Ureter (tissue), 1 donor: Measurements from ENCODE around the gene RHO. TPM values are rescaled to one million over a fixed set of nuclear protein-coding genes. Genes with fewer than 3 reads are reported as not detected.

Experiments used
- DNase-seq: peaks from one replicate; pipeline ENCODE4 v3.0.0-alpha.2; 2020; ENCODE audit warnings: low spot score
- total RNA-seq: library from RNA; stranded (reverse); gene quantifications from one replicate; pipeline ENCODE4 v1.2.4, GENCODE V29; 2023
- donor health status: DM: yes; HTN: yes; CAD: no.

RHO gene
- total RNA-seq, 1 donor from 2014 or later, result not detected

- no peak for DNase-seq
Measured at GRCh38 chr3:129559565-129560079, 31.2 kb downstream of the RHO start.

- DNase-seq, result peak; percentile 70
Measured at GRCh38 chr3:129560269-129560787, 31.9 kb downstream of the RHO start.

- peak; percentile 84 for DNase-seq
Measured at GRCh38 chr3:129560911-129561594, 32.6 kb downstream of the RHO start.

GRCh38 chr3:129561619-129562248 is 33.3 kb downstream of the RHO start:
- DNase-seq, result no peak

GRCh38 chr3:129562803-129563202 is 34.4 kb downstream of the RHO start:
- no peak for DNase-seq

- DNase-seq, result no peak
Measured at GRCh38 chr3:129563332-129563731, 34.9 kb downstream of the RHO start.

GRCh38 chr3:129563850-129564535 is 35.6 kb downstream of the RHO start:
- no peak for DNase-seq

GRCh38 chr3:129564981-129565644 is 36.7 kb downstream of the RHO start:
- no peak for DNase-seq

GRCh38 chr3:129565902-129566301 is 37.5 kb downstream of the RHO start:
- no peak for DNase-seq

GRCh38 chr3:129567176-129567705 is 38.8 kb downstream of the RHO start:
- DNase-seq, result no peak

- DNase-seq, result no peak
Measured at GRCh38 chr3:129567939-129568338, 39.5 kb downstream of the RHO start.

GRCh38 chr3:129569856-129570255 is 41.4 kb downstream of the RHO start:
- no peak for DNase-seq

- DNase-seq, result no peak
Measured at GRCh38 chr3:129571605-129572547, 43.4 kb downstream of the RHO start.

GRCh38 chr3:129572603-129573002 is 44.2 kb downstream of the RHO start:
- no peak for DNase-seq

- DNase-seq, result no peak
Measured at GRCh38 chr3:129573493-129573892, 45.1 kb downstream of the RHO start.

GRCh38 chr3:129574206-129574605 is 45.8 kb downstream of the RHO start:
- no peak for DNase-seq

GRCh38 chr3:129575233-129575996 is 47.0 kb downstream of the RHO start:
- DNase-seq, result no peak

GRCh38 chr3:129575997-129576384 is 47.6 kb downstream of the RHO start:
- no peak for DNase-seq

- no peak for DNase-seq
Measured at GRCh38 chr3:129576514-129577352, 48.3 kb downstream of the RHO start.
